NT2/D1 (cell line): ENCODE measurements around the gene LRRTM4.

Experiments used
- SUZ12 ChIP-seq: IDR thresholded peaks from 2 replicates; pipeline ENCODE4 v1.6.1; 2011; ENCODE audit not compliant: insufficient read length, insufficient read depth; ENCODE audit errors: extremely low read depth
- ZNF274 ChIP-seq: IDR thresholded peaks from 2 replicates; pipeline ENCODE4 v1.6.1; 2011; ENCODE audit warnings: mild to moderate bottlenecking, low read depth, low read length

- no peak for TF ChIP-seq ZNF274
- no peak for TF ChIP-seq SUZ12
Observed at GRCh38 chr2:76809136-76809535, 713.0 kb downstream of the LRRTM4 start.
